Choroid plexus epithelial cell (primary cell): ENCODE measurements around the gene C1orf21.

ENCODE experiments used
- DNase-seq: peaks from one replicate; pipeline ENCODE4 v3.0.0-alpha.2; 2010; ENCODE audit warnings: low read depth
- H3K4me3 ChIP-seq: 2 replicates; pipeline ENCODE4 v1.5.1; 2011; ENCODE audit warnings: low read depth, mild to moderate bottlenecking, control low read depth, low read length, moderate library complexity
- TF ChIP-seq, protein P1 (sequence below): conservative IDR thresholded peaks from 2 replicates; pipeline ENCODE4 v1.5.1; 2011; ENCODE audit warnings: low read depth, mild to moderate bottlenecking, control low read depth, inconsistent platforms, low read length, moderate library complexity

Gene C1orf21

DNA sequence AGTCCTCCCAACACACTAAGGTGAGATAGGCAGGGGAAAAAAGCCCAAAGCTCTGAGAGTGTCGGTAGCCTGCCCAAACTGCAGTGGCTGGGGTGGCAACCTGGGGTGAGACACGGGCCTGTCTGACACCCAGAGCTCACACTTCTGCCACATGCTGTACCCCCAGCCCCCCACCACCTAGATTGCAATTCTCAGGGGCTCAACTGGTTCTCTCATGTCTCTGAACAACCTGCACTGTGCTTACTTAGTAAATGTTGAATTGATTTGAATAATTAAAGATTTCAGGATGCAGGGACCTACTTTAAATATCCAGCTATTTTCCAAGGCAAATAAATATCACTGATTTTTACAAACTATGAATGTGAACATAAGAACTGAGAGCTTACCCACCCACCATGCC, 252.4 kb downstream of the C1orf21 start:
- H3K4me3 ChIP-seq = no peak overlapping the region
- TF ChIP-seq, protein P1, sequence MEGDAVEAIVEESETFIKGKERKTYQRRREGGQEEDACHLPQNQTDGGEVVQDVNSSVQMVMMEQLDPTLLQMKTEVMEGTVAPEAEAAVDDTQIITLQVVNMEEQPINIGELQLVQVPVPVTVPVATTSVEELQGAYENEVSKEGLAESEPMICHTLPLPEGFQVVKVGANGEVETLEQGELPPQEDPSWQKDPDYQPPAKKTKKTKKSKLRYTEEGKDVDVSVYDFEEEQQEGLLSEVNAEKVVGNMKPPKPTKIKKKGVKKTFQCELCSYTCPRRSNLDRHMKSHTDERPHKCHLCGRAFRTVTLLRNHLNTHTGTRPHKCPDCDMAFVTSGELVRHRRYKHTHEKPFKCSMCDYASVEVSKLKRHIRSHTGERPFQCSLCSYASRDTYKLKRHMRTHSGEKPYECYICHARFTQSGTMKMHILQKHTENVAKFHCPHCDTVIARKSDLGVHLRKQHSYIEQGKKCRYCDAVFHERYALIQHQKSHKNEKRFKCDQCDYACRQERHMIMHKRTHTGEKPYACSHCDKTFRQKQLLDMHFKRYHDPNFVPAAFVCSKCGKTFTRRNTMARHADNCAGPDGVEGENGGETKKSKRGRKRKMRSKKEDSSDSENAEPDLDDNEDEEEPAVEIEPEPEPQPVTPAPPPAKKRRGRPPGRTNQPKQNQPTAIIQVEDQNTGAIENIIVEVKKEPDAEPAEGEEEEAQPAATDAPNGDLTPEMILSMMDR = no peak
- no peak for DNase-seq

- TF ChIP-seq, protein P1 = no peak
- DNase-seq = no peak
Observed at GRCh38 chr1:184640505-184640904, 253.7 kb downstream of the C1orf21 start.

DNA sequence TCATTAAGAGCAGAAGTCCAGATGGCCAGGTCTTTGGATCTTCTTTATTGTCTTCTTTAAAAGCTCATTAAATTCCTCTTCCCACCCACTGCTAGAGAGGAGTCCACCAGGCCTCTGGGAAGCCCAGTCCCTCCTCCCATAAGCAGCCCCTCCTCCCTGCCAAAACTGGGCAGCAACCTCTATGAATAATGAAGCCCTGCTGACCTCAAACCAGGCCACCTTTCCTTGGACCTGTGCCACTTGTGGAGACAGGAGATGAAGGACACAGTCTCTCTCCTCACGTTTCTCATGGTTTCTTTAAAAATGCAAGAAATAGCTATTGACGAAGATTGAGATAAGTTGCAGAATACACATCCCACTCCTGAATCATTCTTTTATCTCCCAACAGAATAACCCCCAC, 255.1 kb downstream of the C1orf21 start:
- no peak for DNase-seq
- H3K4me3 ChIP-seq = no peak overlapping the region

More at GRCh38 chr1:184640505-184640904, 253.7 kb downstream of the C1orf21 start:
- H3K4me3 ChIP-seq = no peak overlapping the region

DNA sequence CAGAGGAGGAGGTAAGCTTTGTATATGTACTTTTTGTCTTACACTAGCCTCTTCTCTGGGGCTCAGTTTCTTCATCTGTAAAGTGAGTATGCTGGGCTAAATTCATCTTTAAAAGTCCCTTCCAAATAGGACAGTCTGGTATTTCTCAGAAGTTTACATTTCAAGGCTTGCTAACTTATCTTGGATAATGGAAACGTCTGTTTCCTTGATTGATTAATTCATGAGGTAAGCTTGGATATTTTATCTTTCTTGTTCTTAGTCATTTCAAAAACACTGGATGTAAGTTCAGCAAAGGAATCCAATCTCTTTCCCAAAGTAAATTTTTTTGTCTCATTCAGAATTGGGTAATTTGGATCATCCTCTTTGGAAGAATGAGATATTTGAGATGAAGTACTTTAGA, 256.8 kb downstream of the C1orf21 start:
- H3K4me3 ChIP-seq = no peak overlapping the region
- DNase-seq = no peak
- TF ChIP-seq, protein P1 = no peak

More for the DNA sequence above, 255.1 kb downstream of the C1orf21 start:
- TF ChIP-seq, protein P1 = no peak

DNA sequence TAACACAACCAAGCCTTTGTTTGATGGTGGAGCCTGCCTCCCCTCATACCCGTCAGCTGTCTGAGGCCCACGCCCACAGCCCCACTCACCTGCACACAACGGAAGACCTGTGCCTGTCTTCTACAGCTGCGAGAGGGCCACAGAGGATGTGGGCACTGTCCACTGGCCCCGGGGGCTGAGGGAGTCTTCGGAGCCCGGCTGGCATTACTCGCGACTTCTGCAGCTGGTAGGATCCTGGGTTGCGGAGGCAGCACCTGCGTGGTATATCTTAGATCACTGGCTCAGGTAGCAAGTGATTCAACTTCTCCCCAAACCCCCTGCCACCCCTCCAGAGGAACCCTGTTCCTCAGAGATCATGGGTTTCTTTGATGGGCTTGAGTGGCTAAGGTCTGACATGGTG, 257.9 kb downstream of the C1orf21 start:
- no peak for DNase-seq
- TF ChIP-seq, protein P1 = no peak
- H3K4me3 ChIP-seq = no peak overlapping the region

GRCh38 chr1:184646178-184646701, 259.4 kb downstream of the C1orf21 start:
- TF ChIP-seq, protein P1 = no peak
- no peak for DNase-seq

GRCh38 chr1:184646824-184647223, 260.0 kb downstream of the C1orf21 start:
- no peak for DNase-seq
- H3K4me3 ChIP-seq = no peak overlapping the region
- TF ChIP-seq, protein P1 = no peak

More at GRCh38 chr1:184646178-184646701, 259.4 kb downstream of the C1orf21 start:
- no peak overlapping the region for H3K4me3 ChIP-seq
